Left cardiac atrium (tissue), 4 donors: ENCODE results near the gene KCNN4. TPM values are rescaled to one million over a fixed set of nuclear protein-coding genes. Genes with fewer than 3 reads are reported as not detected.
A peak's percentile ranks its signal among the peaks of the same experiment; 100 is the strongest.

Experiments
- ATAC-seq, 2 donors: fragments of 200-7000 bp; cut with Tn5 transposase; one replicate each; pipeline ENCODE4 v1.9.1; 2020; ENCODE audit warnings: mild to moderate bottlenecking in 2 of 2, moderate library complexity in 2 of 2
- DNase-seq: peaks from one replicate; pipeline ENCODE4 v3.0.0-alpha.2; 2020
- intact Hi-C, 2 donors: fragments of 100-400 bp; cut with DNase I; formaldehyde crosslinking; loops; one replicate each; pipeline versions ENCODE4 v1.14.1 to v1.15.1; 2022 to 2023
- total RNA-seq, 2 donors: library from RNA; stranded (reverse); fragmentation: NEBNext Ultra II Directional; extraction: Animal tissue kit (Norgen Biotek cat#: 25700); gene quantifications; one replicate each; pipeline ENCODE4 v1.2.1, GENCODE V29; 2021
- donor health status: DM: no; HTN: yes; CAD: no.
- donor health status: DM: no; HTN: yes; CAD: no; lungs with severe emphysema.
- donor health status: DM: yes; HTN: yes; CAD: no.
- donor health status: Dilated cardiomyopathy.

Gene KCNN4
- total RNA-seq, 2 donors from 2014 or later, result 0.71 to 1.4 TPM

GRCh38 chr19:43802216-43802951, 21.6 kb upstream of the KCNN4 start, which contains the start of gene LYPD5:
LYPD5 (minus strand) TSS chr19:43802447; CDS start chr19:43802380, 67 bp downstream.
- intact Hi-C loops, result no loop called here

GRCh38 chr19:43799502-43800142, 18.8 kb upstream of the KCNN4 start:
- DNase-seq (no peak), ATAC-seq (peak in 1 of 2 donors; percentile 17)
- intact Hi-C loops, result no loop called here

More at GRCh38 chr19:43802216-43802951, 21.6 kb upstream of the KCNN4 start, which contains the start of gene LYPD5:
- ATAC-seq, result no peak
- DNase-seq, result no peak

GRCh38 chr19:43798546-43799409, 18.0 kb upstream of the KCNN4 start:
- DNase-seq (peak; percentile 45), ATAC-seq (peak; percentile 62 to 95)
- intact Hi-C loops, result no loop called here

GRCh38 chr19:43798026-43798545, 17.3 kb upstream of the KCNN4 start:
- DNase-seq (no peak), ATAC-seq (peak in 1 of 2 donors; percentile 3)
- intact Hi-C loops, result no loop called here

GRCh38 chr19:43797556-43797955, 16.8 kb upstream of the KCNN4 start:
- ATAC-seq, result no peak
- DNase-seq, result no peak
- intact Hi-C loops, result no loop called here

- no peak for ATAC-seq
- intact Hi-C loops, result no loop called here
- DNase-seq, result no peak
These were observed 16.3 kb upstream of the KCNN4 start for GRCh38 chr19:43797118-43797517.

- intact Hi-C loops, result no loop called here
- DNase-seq (no peak), ATAC-seq (no peak)
These were observed 9.8 kb upstream of the KCNN4 start for GRCh38 chr19:43790587-43790986.

- no peak for DNase-seq
- intact Hi-C loops, result loop anchor here (5.0 to 10.0 kb wide), 2 partner anchors 52 to 254 kb away; partner anchors contain the start of gene ZNF575 (in 1 of the 2)
- ATAC-seq, result peak in 1 of 2 donors; percentile 47
These were observed 8.3 kb upstream of the KCNN4 start for GRCh38 chr19:43789029-43789428.

GRCh38 chr19:43786665-43787064, 5.9 kb upstream of the KCNN4 start:
- intact Hi-C loops, result loop anchor here (5.0 to 10.0 kb wide), 2 partner anchors 49 to 252 kb away; partner anchors contain the start of gene ZNF575 (in 1 of the 2)
- ATAC-seq (no peak), DNase-seq (no peak)

- ATAC-seq (peak; percentile 82 to 84), DNase-seq (peak; percentile 51)
- intact Hi-C loops, result loop anchor here (2.0 to 10.0 kb wide), 4 partner anchors 38 to 250 kb away; partner anchors contain the start of gene ZNF575 (in 1 of the 2)
These were observed 4.4 kb upstream of the KCNN4 start for GRCh38 chr19:43784981-43785808.

- ATAC-seq (peak in 1 of 2 donors; percentile 94), DNase-seq (peak; percentile 76)
- intact Hi-C loops, result loop anchor here (2.0 to 10.0 kb wide), 3 partner anchors 37 to 250 kb away; partner anchors contain the start of gene ZNF575 (in 1 of the 2)
These were observed 3.6 kb upstream of the KCNN4 start for GRCh38 chr19:43784241-43784980.

- ATAC-seq (no peak), DNase-seq (no peak)
- intact Hi-C loops, result loop anchor here (2.0 to 10.0 kb wide), 3 partner anchors 36 to 249 kb away; partner anchors contain the start of gene ZNF575 (in 1 of the 2)
These were observed 2.9 kb upstream of the KCNN4 start for GRCh38 chr19:43783636-43784035.

GRCh38 chr19:43782689-43783231, 2.0 kb upstream of the KCNN4 start:
- ATAC-seq (no peak), DNase-seq (no peak)
- intact Hi-C loops, result loop anchor here (5.0 to 10.0 kb wide), 2 partner anchors 35 to 248 kb away; partner anchors contain the start of gene ZNF575 (in 1 of the 2)

- ATAC-seq (no peak), DNase-seq (no peak)
- intact Hi-C loops, result loop anchor here (5.0 to 10.0 kb wide), 2 partner anchors 35 to 247 kb away; partner anchors contain the start of gene ZNF575 (in 1 of the 2)
These were observed 1.5 kb upstream of the KCNN4 start for GRCh38 chr19:43782311-43782660.

GRCh38 chr19:43781630-43782310, 997 bp upstream of the KCNN4 start:
- no peak for ATAC-seq
- intact Hi-C loops, result loop anchor here (5.0 to 10.0 kb wide), 2 partner anchors 34 to 247 kb away; partner anchors contain the start of gene ZNF575 (in 1 of the 2)
- no peak for DNase-seq

GRCh38 chr19:43779820-43780219, 953 bp downstream of the KCNN4 start:
- intact Hi-C loops, result loop anchor here (5.0 to 10.0 kb wide), 2 partner anchors 33 to 245 kb away; partner anchors contain the start of gene ZNF575 (in 1 of the 2)
- no peak for ATAC-seq

More at GRCh38 chr19:43779820-43780219, 953 bp downstream of the KCNN4 start:
- no peak for DNase-seq
